Liver (tissue), 3 donors: ENCODE measurements around the gene DSTYK.

Experiments
- CTCF ChIP-seq: fragments of 150-350 bp; IDR thresholded peaks from 2 replicates; pipeline ENCODE4 v1.5.1; 2017; ENCODE audit warnings: improper control_type of control experiment, low read depth, low read length; ENCODE audit not compliant: missing input control
- JUND ChIP-seq, 2 donors: IDR thresholded peaks; 2 replicates each; pipeline ENCODE4 v1.6.1; 2016; ENCODE audit warnings: antibody characterized with exemption in 2 of 2
- NR2F2 ChIP-seq: IDR thresholded peaks from 2 replicates; pipeline ENCODE4 v1.6.1; 2016; ENCODE audit warnings: antibody characterized with exemption
- SP1 ChIP-seq: IDR thresholded peaks from 2 replicates; pipeline ENCODE4 v1.6.1; 2018; ENCODE audit warnings: antibody characterized with exemption, mild to moderate bottlenecking
- TF ChIP-seq, protein P1 (sequence below): IDR thresholded peaks from 2 replicates; pipeline ENCODE4 v1.6.1; 2016; ENCODE audit warnings: antibody characterized with exemption
- TF ChIP-seq, protein P2 (sequence below): IDR thresholded peaks from 2 replicates; pipeline ENCODE4 v1.6.1; 2016; ENCODE audit warnings: antibody characterized with exemption, mild to moderate bottlenecking
- donor health status: healthy.
- donor health status: healthy.

DNA sequence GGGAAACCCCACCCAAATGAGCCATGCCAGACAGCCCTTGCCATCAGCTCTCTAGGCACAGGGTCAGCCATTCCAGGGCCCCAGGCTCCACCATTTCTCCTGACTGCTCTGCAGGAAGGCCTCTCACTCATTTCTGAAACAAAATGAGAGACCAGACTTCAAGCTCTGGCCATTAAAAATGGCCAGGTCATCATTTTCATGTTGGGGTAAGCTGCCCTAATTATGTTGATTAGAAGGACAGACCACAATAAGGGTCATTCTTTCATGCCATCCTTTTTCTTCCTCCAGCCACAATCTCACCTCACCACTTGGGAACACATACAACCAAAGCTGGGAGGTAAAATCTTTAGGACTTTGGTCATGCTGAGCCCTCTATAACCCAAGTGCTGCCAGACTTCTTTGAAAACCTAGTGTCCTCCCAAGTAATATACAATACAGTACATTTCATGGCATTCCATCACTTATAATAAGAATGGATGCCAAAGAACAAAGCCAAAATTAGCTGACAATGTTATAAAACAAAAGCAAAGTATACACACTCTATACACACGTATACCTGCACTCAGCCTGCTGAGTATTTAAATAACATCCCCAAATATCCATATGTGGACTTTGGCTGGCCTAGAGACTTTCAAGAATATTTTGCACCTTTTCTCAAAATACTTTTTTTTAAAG, 67.3 kb downstream of the DSTYK start:
- TF ChIP-seq NR2F2 (no peak), JUND (IDR thresholded peaks at IDR 0.05) (no peak), CTCF (no peak), SP1 (no peak)
- TF ChIP-seq, protein P1, sequence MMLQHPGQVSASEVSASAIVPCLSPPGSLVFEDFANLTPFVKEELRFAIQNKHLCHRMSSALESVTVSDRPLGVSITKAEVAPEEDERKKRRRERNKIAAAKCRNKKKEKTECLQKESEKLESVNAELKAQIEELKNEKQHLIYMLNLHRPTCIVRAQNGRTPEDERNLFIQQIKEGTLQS, result no peak
- TF ChIP-seq, protein P2, sequence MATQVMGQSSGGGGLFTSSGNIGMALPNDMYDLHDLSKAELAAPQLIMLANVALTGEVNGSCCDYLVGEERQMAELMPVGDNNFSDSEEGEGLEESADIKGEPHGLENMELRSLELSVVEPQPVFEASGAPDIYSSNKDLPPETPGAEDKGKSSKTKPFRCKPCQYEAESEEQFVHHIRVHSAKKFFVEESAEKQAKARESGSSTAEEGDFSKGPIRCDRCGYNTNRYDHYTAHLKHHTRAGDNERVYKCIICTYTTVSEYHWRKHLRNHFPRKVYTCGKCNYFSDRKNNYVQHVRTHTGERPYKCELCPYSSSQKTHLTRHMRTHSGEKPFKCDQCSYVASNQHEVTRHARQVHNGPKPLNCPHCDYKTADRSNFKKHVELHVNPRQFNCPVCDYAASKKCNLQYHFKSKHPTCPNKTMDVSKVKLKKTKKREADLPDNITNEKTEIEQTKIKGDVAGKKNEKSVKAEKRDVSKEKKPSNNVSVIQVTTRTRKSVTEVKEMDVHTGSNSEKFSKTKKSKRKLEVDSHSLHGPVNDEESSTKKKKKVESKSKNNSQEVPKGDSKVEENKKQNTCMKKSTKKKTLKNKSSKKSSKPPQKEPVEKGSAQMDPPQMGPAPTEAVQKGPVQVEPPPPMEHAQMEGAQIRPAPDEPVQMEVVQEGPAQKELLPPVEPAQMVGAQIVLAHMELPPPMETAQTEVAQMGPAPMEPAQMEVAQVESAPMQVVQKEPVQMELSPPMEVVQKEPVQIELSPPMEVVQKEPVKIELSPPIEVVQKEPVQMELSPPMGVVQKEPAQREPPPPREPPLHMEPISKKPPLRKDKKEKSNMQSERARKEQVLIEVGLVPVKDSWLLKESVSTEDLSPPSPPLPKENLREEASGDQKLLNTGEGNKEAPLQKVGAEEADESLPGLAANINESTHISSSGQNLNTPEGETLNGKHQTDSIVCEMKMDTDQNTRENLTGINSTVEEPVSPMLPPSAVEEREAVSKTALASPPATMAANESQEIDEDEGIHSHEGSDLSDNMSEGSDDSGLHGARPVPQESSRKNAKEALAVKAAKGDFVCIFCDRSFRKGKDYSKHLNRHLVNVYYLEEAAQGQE, result no peak
